GM12864 (cell line): ENCODE data around the gene LNPEP.

Source experiments
- DNase-seq: peaks from one replicate; pipeline ENCODE4 v3.0.0-alpha.2; 2011; ENCODE audit warnings: low read depth
- H3K4me3 ChIP-seq: 2 replicates; pipeline ENCODE4 v1.5.1; 2011; ENCODE audit warnings: mild to moderate bottlenecking, low read depth, low read length, control low read depth
- CTCF ChIP-seq: IDR thresholded peaks from 2 replicates; pipeline ENCODE4 v1.5.1; 2011; ENCODE audit warnings: low read depth, mild to moderate bottlenecking, moderate library complexity, low read length, control low read depth, inconsistent platforms; ENCODE audit errors: missing control alignments

Gene LNPEP

GRCh38 chr5:96968074-96968473 is 32.2 kb downstream of the LNPEP start:
- no peak overlapping the region for H3K4me3 ChIP-seq
- TF ChIP-seq CTCF: no peak
- no peak for DNase-seq

- TF ChIP-seq CTCF: no peak
- no peak for DNase-seq
- H3K4me3 ChIP-seq: no peak overlapping the region
Observed at GRCh38 chr5:96968614-96969013, 32.7 kb downstream of the LNPEP start.

GRCh38 chr5:96969366-96969765 is 33.5 kb downstream of the LNPEP start:
- no peak for DNase-seq
- H3K4me3 ChIP-seq: no peak overlapping the region
- TF ChIP-seq CTCF: no peak

- DNase-seq: no peak
- no peak overlapping the region for H3K4me3 ChIP-seq
- no peak for TF ChIP-seq CTCF
Observed at GRCh38 chr5:96972599-96973334, 36.9 kb downstream of the LNPEP start.

GRCh38 chr5:96973532-96974401 is 37.9 kb downstream of the LNPEP start:
- DNase-seq: no peak
- H3K4me3 ChIP-seq: no peak overlapping the region
- TF ChIP-seq CTCF: no peak

- TF ChIP-seq CTCF: no peak
- DNase-seq: no peak
- H3K4me3 ChIP-seq: no peak overlapping the region
Observed at GRCh38 chr5:96975656-96976055, 39.8 kb downstream of the LNPEP start.
